GM19395 (cell line): Measurements from ENCODE around the gene AUTS2.
A peak's percentile ranks its signal among the peaks of the same experiment; 100 is the strongest.

Experiments used
- ATAC-seq: cut with Tn5 transposase; IDR thresholded peaks from one replicate; pipeline ENCODE4 v1.9.1; 2021; ENCODE audit warnings: mild to moderate bottlenecking, moderate library complexity; ENCODE audit not compliant: unreplicated experiment

The AUTS2 gene

DNA sequence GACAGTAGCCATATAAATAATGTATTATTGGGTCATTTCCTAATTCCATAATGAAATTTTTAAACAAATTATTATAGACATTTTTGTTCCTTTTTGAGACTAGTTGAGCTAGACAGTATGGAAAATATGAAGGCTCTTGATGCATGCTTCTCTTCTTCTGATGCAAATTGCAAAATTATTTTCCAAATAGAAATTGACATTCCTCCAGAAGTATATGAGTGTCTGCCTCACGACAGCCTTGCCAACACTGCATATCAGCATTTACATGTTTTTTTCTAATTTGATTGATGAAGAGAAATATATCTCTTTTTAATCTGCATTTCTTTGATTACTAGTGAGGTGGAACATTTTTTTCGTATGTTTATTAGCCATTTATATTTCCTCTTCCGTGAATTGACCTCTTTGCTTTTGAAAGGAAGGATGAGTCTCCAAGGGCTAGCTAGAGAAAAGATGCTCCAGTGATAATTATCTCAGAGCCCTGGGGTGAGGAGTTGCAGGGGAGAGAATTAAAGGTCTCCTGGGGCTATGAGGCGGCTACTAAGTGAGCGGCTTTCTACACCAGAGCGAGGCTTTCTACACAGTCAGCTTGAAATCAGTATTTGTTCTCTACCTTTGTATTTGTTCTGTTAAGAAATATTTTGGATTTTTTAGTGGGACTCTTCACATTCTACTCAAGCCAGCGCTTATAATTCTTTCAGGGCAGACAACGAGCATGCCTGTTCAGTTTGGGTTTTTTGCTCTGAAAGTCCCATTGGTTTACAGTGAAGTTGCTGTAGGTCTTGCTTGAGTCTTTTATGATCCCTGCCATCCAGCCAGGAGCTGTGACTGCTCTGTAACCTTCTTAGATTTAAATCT lies 821.5 kb downstream of the AUTS2 start:
- ATAC-seq: no peak

DNA sequence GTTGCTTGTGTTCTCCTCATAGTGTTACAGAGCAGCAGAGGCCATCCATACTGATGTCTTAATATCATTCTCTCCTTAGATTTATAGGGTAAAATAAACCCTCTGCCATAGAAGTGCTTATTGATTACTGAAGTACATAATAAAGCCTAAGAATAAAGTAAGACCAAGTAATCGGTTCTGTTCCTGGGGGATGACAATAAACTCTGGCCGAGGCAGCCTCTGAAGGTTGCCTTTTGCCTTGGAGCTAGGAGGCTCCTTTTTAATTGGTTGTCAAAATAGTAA lies 822.0 kb downstream of the AUTS2 start:
- no peak for ATAC-seq

- no peak for ATAC-seq
These were observed 823.0 kb downstream of the AUTS2 start for GRCh38 chr7:70421319-70421718.

DNA sequence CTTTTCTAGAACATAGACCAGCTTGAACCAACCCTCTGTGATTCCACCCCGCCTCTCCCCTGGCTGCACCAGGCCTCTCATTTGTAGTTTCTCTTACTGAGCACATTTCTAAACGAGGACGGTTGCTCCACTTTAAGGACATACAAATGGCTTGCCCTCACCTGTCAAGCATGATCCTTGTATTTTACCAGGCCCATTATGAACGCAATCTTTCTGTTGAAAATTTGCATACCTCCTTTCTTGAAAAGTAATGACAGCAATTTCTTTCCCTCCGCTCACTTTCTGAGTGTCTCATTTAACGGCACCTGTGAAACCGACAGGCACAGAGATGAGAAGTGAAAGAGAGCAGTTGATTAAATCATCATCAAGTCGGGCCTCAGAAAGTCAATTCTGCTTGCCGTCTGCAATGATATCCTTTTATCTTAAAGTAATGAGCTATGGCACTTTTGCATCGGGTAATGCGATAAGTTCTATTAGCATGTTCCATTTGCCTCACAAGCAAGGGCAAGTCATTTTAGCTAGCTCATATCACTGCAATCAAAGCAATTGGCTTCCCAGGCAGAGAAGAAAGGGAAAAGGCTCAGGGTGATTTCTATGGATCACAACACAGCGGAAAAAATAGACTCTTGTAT lies 828.1 kb downstream of the AUTS2 start:
- peak; percentile 86 for ATAC-seq

DNA sequence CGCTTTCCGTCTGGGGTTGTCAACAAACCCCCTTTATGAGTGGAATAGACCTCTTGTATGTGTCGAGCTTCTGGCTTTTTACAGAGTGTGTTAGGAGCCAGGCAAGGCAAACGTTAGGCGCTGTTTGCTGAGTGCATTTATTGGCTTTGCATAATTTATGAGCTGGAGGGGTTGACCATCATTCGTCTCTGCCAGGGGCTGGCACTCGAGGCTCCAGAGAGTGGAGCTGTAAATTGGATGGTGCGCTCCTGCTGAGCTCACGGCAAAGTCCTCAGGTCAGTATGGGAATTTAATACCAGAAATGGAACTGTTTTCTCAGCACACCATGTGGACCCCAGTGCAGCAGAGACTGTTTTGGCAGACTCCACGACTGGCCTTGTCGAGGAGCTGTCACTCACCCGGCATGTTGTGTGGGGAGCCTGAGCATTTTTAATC lies 834.3 kb downstream of the AUTS2 start:
- no peak for ATAC-seq

GRCh38 chr7:70434376-70434775 lies 836.1 kb downstream of the AUTS2 start:
- ATAC-seq: no peak

- ATAC-seq: no peak
These were observed 836.5 kb downstream of the AUTS2 start for GRCh38 chr7:70434821-70435220.

- ATAC-seq: no peak
These were observed 837.4 kb downstream of the AUTS2 start for GRCh38 chr7:70435634-70436033.

DNA sequence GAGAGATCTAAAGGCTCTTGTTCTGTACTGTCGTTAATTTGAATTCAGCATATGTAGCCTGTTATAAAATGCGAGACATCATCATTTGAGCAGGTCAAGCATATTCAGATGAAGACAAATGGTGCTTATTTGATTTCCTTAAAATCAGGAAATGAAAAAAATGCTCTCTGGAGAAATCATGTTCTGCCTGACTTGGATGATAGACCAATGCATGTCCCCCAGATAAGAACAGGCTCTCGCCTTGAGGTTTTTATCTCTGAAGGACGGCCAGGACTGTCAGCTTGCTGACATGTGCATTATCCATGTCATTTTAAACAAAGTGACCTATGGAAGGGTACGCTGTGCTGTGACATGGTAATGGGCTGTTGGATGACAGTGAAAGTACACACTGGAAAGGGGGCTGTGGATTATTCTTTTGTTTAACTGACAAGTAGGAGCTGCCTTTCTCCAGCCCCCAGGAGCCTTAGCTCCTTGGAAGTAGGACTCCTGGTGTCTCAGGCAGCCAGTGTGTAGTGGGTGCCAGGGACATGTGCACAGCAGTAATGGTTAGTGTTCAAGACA lies 838.6 kb downstream of the AUTS2 start:
- no peak for ATAC-seq

GRCh38 chr7:70439651-70440050 lies 841.4 kb downstream of the AUTS2 start:
- ATAC-seq: no peak

DNA sequence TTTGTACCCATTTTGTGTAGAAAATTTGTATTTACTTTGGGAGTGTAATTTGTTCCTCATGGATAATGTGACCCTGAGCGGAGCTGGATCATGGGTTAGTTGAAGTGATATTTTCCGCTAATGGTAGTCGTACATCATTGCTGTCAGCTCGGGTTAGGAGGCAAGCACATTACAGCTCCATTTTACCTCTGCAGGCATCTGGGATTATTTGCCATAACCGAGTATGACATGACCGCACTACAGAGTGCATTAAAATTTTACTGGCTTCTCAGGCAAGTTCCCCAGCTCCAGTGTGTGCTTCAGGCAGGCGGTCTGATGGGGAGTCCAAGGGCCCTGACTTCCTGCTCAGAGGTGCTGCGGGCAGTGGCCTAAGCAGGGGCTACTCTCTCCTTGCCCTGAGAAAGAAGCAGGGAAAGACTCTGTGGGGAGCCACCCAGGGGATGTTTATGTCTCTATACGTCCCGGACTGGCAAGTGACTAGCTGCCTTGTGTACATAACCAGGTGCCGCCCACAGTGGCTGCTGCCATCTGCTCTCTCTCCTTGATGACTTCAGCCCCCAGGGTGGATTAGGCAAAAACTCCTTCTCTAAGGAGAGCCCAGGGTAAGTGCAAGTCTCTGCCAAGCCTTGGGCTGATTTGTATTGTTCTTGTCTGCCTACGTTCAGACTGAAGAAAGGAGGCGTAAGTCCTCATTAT lies 848.3 kb downstream of the AUTS2 start:
- ATAC-seq: no peak

GRCh38 chr7:70448312-70448906 lies 850.1 kb downstream of the AUTS2 start:
- ATAC-seq: no peak

GRCh38 chr7:70450731-70451130 lies 852.5 kb downstream of the AUTS2 start:
- no peak for ATAC-seq

DNA sequence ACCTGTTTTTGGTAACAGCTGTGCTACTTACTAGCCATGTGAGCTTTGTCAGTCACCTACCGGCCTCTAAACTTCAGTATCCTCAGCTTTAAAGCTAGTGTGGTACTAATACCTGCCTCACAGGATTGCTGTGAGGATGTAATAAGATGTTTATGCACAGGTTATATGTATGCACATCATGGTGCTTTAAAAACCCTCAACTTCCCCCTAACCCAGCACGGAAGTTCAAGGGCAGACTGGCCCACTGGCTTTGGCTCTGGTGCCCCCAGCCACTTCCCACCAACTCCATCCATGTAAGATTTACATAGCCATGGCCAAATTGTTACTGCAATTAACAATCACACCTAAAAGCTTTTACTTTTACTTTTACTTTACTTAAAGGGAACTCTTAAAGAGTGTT lies 857.6 kb downstream of the AUTS2 start:
- no peak for ATAC-seq

DNA sequence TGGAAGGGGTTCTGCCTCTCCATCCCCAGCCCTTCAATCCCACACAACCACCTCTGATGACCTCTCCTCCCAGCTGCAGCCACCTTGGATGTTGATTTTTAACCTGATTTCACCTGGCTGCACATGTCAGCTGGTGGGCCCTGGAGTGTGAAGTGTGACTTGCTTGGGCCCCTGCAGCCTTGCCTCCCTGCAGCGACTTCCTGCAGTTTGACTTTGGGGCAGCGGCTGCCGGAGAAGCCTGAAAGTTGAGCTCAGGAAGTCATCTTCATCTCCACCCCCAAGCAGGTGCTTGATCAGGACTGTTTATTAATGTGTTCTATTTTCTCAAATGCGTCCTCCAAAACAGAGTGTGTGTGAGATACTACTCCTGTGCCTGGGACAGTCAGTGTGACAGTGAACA lies 858.4 kb downstream of the AUTS2 start:
- peak; percentile 81 for ATAC-seq

DNA sequence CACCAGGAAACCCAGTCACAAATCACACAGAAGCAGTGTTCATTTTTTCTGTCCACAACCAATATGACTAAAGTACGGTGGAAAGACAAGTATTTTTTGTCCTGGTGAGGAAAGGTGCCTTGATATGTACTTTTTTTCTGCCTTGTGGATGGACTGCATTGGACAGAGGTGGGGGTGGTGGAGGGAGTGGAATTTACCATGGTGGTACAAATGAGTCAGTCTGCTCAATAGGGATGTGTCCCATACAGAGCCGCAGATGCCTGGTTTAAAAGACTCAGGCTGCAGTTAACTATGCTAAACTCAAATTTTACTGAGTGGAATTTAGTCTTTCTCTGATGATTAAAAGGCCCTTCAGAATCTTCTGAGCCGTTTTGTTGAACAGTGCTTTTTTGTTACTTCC lies 859.2 kb downstream of the AUTS2 start:
- no peak for ATAC-seq

- ATAC-seq: no peak
These were observed 859.8 kb downstream of the AUTS2 start for GRCh38 chr7:70457883-70458680.

DNA sequence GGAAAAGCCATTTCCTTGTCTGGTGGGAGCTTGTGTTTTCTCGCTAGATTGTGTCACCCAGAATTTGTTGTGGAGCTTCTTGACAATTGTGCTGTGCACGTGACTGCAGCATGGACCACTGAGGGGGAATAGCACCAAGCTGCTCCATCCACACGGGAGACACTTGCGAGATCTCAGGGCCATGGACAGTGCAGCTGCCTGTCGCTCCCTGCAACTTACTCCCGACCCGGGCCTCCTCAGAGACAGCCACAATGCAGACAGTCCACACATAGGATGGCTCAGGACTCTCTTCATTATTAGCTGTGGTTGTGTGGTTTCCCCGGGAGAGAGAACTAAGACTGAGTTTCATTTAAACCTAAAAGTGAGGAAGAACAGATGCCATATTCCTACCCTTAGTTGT lies 860.5 kb downstream of the AUTS2 start:
- no peak for ATAC-seq

GRCh38 chr7:70459546-70459945 lies 861.3 kb downstream of the AUTS2 start:
- no peak for ATAC-seq

- no peak for ATAC-seq
These were observed 861.8 kb downstream of the AUTS2 start for GRCh38 chr7:70460071-70460470.

DNA sequence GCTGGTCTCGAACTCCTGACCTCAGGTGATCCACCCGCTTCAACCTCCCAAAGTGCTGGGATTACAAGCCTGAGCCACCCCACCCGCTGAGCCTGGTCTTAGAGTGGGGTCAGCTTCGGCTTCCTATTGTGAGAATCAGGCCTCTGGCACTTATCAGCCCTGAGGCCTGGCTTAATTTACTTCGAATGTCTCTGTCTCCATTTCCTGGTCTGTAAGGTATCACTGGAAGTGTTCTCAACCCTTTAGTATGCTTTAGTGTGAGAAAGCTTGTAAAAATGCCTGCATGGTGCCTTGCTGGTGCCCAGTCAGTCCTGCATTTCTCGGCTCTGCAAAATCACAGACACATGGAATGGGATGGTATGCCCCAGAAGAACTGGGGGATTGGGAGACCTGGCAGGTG lies 862.3 kb downstream of the AUTS2 start:
- ATAC-seq: no peak
